Activated T-helper 17 cell treated with anti-CD3 and anti-CD28 coated beads, Interleukin-2, amount 50 U/mL, for 72 hours (primary cell): Measurements from ENCODE around the gene FIZ1. TPM values are rescaled to one million over a fixed set of nuclear protein-coding genes. Genes with fewer than 3 reads are reported as not detected.
A peak's percentile ranks its signal among the peaks of the same experiment; 100 is the strongest.

Source experiments
- ATAC-seq: fragments of 150-1000 bp; cut with Tn5 transposase; replicated peaks from 2 replicates; pipeline ENCODE4 v1.10.0; 2021; ENCODE audit warnings: mild to moderate bottlenecking, moderate library complexity
- H3K27ac Mint-ChIP-seq: one replicate; pipeline ENCODE4 v1.8.0; 2022; ENCODE audit warnings: mixed read lengths
- H3K27me3 Mint-ChIP-seq: one replicate; pipeline ENCODE4 v1.8.0; 2022; ENCODE audit warnings: mixed read lengths
- H3K36me3 Mint-ChIP-seq: one replicate; pipeline ENCODE4 v1.8.0; 2022; ENCODE audit warnings: low read depth, mild to moderate bottlenecking, mixed read lengths
- H3K4me1 Mint-ChIP-seq: one replicate; pipeline ENCODE4 v1.8.0; 2022; ENCODE audit warnings: mixed read lengths
- H3K4me3 Mint-ChIP-seq: one replicate; pipeline ENCODE4 v1.8.0; 2022; ENCODE audit warnings: mild to moderate bottlenecking, mixed read lengths
- H3K9me3 Mint-ChIP-seq: one replicate; pipeline ENCODE4 v1.8.0; 2022; ENCODE audit warnings: mixed read lengths
- total RNA-seq, 2 donors: library from RNA; stranded (reverse); gene quantifications; one replicate each; pipeline ENCODE4 v1.2.3, GENCODE V29; 2022

The FIZ1 gene
- total RNA-seq, 2 donors from 2014 or later: 8.7 to 12.9 TPM

DNA sequence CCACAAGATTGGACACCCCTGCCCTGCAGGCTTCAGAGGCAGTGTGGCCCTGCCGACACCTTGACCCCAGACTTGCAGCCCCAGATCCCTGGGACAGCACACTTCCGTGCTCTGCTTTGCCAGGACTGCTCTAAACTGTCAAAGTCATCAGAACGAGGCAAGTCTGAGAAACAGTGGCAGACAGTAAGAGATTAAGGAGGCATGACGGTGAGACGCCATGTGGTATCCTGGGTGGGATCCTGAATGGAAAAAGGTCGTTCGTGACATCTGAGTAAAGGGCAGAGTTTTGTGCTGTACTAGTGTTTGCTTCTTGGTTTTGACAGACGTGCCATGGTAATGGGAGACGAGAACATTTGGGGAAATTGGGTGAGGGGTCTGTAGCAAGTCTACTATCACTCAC lies 32.5 kb downstream of the FIZ1 start:
- no peak overlapping the region for H3K27ac Mint-ChIP-seq

DNA sequence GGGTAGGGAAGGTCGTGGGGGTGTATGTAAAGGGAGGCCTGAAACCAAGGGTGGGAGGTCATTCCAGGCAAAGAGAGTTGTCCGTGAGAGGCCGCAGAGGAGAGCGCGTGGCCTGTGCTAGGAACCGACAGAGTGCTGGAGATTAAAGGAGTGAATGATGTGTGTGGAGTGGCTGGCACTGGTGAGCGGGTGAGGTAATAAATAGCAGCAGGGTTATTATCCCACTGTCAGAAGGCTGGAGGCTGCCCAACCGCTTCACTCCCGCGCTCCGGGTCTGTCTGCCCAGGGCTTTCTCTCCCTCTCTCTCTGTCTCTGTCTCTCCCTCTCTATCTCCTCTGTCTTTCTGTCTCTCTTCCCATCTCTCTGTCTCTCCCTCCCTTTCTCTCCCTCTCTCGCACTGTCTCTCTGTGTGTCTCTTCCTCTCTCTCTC lies 36.0 kb downstream of the FIZ1 start:
- H3K9me3 Mint-ChIP-seq: no peaks in the 10 kb centered on the region
- H3K4me1 Mint-ChIP-seq: no peaks in the 10 kb centered on the region
- no peaks in the 10 kb centered on the region for H3K36me3 Mint-ChIP-seq
- H3K4me3 Mint-ChIP-seq: no peak overlapping the region
- no peak overlapping the region for H3K27ac Mint-ChIP-seq
- H3K27me3 Mint-ChIP-seq: peaks cover 10% of the 10 kb centered on the region
- no peak for ATAC-seq

More for the DNA sequence above, 32.5 kb downstream of the FIZ1 start:
- Mint-ChIP-seq H3K36me3 (no peaks in the 10 kb centered on the region), H3K27me3 (peaks cover 6% of the 10 kb centered on the region), H3K9me3 (no peaks in the 10 kb centered on the region), H3K4me3 (no peak overlapping the region), H3K4me1 (no peaks in the 10 kb centered on the region)
- no peak for ATAC-seq

DNA sequence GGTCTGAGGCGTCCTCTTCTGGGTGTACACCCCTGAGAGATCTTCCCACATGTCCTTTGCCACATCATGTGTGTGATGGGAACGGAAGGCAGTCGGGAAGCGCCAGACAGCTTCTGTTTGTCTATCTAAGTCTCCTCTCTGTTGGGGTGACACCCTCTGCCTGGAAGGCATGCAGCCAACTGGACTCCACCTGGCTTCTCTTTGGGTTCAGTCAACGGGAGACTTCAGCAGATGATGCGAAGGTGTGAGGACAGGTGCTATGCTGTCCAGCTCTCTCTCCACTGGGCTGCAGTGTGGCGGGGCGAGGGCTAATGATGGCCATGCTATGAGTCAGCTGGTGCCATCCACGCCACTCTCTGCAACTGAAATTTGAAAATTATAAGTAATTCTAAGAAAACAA lies 39.6 kb downstream of the FIZ1 start:
- no peaks in the 10 kb centered on the region for H3K4me1 Mint-ChIP-seq
- peaks cover 8% of the 10 kb centered on the region for H3K27me3 Mint-ChIP-seq
- no peak overlapping the region for H3K4me3 Mint-ChIP-seq
- no peak overlapping the region for H3K27ac Mint-ChIP-seq
- H3K9me3 Mint-ChIP-seq: no peaks in the 10 kb centered on the region
- ATAC-seq: no peak
- H3K36me3 Mint-ChIP-seq: no peaks in the 10 kb centered on the region

DNA sequence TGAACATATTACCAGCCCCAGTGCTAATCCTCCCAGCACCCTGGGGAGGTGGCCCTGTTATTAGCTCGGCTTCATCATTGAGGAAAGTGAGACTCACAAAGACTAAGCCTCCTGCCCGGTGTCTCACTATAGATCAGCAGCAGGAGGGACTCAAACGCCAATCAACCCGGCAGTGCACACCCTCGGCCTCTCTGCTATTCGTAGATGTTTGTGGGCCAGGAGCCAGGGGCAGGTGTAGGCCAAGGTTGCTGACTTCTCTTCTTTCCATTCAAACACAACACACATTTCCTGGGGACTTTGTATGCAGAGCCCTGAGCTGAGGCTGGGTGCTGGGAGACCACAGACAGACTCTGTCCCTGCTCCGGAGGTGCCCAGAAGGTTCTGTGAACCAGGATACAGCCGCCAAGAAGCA lies 44.6 kb downstream of the FIZ1 start:
- no peak overlapping the region for H3K27ac Mint-ChIP-seq
- no peaks in the 10 kb centered on the region for H3K4me1 Mint-ChIP-seq
- H3K36me3 Mint-ChIP-seq: no peaks in the 10 kb centered on the region
- peaks cover 7% of the 10 kb centered on the region for H3K27me3 Mint-ChIP-seq
- H3K4me3 Mint-ChIP-seq: no peak overlapping the region
- H3K9me3 Mint-ChIP-seq: no peaks in the 10 kb centered on the region
- ATAC-seq: no peak

DNA sequence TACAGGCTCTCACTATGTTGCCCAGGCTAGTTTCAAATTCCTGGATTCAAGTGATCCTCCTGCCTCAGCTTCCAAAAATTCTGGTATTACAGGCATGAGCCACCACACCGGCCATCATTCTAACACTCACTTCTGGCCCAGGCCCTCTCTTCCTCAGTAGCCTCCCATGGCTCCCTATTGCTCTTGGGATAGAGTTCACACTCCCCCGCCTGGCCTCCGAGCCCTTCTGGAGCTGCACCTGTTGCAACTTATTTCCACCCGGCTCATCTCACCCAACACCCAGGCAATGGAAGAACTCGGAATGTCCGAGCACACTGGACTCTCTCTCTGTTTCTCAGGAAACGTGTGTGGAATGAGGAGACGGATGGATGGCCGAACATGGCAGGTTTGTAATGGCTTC lies 45.0 kb downstream of the FIZ1 start:
- Mint-ChIP-seq H3K27me3 (peaks cover 7% of the 10 kb centered on the region), H3K27ac (peak overlapping the region; percentile 9), H3K4me3 (no peak overlapping the region), H3K36me3 (no peaks in the 10 kb centered on the region), H3K4me1 (no peaks in the 10 kb centered on the region), H3K9me3 (no peaks in the 10 kb centered on the region)
- ATAC-seq: no peak

DNA sequence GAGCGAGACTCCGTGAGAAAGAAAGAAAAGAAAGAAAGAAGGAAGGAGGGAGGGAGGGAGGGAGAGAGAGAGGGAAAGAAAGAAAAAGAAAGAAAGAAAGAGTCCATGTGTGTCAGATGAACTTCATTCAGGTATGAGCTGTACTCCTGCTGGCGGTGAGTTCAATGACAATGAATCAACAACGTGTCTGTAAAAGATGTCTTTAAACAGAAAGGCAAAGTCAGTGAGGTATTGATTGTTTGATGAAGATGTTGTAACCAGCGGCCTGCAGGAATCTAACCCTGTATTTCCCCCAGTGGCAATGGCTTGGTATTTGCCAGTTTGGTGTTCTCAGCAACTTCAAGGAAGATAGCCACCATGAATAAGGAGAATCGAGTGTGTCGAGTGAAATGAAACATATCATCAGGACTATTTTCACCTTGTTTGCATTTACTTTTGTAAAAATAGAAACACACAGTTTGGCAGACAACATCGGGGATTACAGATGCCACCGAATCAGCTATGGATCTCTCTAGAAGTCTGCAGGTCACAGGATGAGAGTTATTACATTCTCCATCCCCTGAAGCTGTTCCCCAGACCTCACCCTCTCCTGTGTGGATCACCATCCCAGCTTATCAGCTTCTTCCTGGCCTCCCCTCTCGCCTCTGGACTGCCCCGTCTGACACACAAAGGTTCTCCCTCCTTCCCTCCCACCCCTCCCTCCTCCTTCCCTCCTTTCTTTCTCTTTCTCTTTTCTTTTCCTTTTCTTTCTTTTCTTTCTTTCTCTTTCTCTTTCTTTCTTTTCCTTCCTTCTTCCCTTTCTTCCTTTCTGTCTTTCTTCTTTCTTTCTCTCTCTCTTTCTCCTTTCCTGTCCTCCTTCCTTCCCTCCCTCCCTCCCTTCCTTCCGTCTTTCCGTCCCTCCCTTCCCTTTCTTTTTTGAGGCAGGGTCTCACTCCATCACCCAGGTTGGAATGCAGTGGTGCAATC lies 45.8 kb downstream of the FIZ1 start:
- peaks cover 7% of the 10 kb centered on the region for H3K27me3 Mint-ChIP-seq
- no peaks in the 10 kb centered on the region for H3K9me3 Mint-ChIP-seq
- no peak overlapping the region for H3K4me3 Mint-ChIP-seq
- no peak for ATAC-seq
- H3K4me1 Mint-ChIP-seq: no peaks in the 10 kb centered on the region
- H3K27ac Mint-ChIP-seq: no peak overlapping the region
- no peaks in the 10 kb centered on the region for H3K36me3 Mint-ChIP-seq

DNA sequence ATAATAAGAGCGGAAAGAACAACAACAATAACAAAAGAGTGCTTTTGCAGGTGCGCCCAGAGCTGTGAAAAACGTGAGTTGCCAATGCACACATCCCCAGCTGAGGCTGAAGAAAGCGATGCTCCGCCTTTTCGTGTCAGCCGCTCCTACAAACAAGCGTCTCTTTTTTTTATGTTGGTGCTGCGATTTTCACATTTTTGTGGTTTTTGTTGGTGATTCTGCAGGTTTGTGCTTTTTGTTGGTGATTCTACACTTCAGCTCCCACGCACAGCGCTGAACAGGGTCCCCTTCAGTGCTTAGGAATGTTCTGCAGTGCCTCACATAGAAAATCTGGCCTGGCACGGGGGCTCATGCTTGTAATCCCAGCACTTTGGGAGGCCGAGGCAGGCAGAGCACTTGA lies 46.7 kb downstream of the FIZ1 start:
- Mint-ChIP-seq H3K4me3 (no peak overlapping the region), H3K4me1 (no peaks in the 10 kb centered on the region), H3K9me3 (no peaks in the 10 kb centered on the region), H3K27me3 (peaks cover 11% of the 10 kb centered on the region), H3K36me3 (no peaks in the 10 kb centered on the region), H3K27ac (no peak overlapping the region)
- no peak for ATAC-seq

DNA sequence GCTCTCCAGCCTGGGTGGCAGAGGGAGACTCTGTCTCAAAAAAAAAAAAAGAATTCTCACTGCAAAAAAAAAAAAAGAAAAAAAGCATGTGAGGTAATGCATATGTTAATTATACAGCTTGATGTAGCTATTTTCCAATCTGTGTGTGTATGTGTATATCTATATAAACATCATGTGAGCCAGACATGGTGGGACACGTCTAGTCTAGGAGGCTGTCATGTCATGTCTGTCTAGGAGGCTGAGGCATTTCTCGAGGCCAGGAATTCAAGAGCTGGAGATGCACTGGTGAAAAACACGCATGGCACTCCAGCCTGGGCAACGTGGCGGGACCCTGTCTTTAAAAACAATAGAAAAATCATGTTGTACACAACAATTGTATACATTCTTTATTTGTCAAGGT lies 47.1 kb downstream of the FIZ1 start:
- Mint-ChIP-seq H3K4me1 (no peaks in the 10 kb centered on the region), H3K36me3 (no peaks in the 10 kb centered on the region)
- ATAC-seq: no peak

DNA sequence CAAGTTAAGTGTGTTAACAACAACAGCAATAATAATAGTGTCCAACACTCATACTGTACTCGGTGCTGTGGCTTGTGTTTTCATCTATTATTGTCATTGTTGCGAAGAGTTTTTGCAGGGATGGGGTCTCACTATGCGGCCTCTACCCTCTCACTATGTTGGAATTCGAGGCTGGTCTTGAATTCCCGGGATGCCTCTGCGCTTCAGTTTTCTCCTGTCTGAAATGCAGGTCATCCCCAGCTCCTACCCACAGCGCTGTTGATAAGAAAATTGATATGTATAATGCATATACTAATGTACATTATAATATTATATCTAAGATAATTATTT lies 49.0 kb downstream of the FIZ1 start:
- H3K36me3 Mint-ChIP-seq: no peaks in the 10 kb centered on the region
- H3K9me3 Mint-ChIP-seq: no peaks in the 10 kb centered on the region
- peaks cover 21% of the 10 kb centered on the region for H3K27me3 Mint-ChIP-seq

More for the DNA sequence above, 47.1 kb downstream of the FIZ1 start:
- H3K27ac Mint-ChIP-seq: no peak overlapping the region
- peaks cover 12% of the 10 kb centered on the region for H3K27me3 Mint-ChIP-seq
- no peaks in the 10 kb centered on the region for H3K9me3 Mint-ChIP-seq
- no peak overlapping the region for H3K4me3 Mint-ChIP-seq

DNA sequence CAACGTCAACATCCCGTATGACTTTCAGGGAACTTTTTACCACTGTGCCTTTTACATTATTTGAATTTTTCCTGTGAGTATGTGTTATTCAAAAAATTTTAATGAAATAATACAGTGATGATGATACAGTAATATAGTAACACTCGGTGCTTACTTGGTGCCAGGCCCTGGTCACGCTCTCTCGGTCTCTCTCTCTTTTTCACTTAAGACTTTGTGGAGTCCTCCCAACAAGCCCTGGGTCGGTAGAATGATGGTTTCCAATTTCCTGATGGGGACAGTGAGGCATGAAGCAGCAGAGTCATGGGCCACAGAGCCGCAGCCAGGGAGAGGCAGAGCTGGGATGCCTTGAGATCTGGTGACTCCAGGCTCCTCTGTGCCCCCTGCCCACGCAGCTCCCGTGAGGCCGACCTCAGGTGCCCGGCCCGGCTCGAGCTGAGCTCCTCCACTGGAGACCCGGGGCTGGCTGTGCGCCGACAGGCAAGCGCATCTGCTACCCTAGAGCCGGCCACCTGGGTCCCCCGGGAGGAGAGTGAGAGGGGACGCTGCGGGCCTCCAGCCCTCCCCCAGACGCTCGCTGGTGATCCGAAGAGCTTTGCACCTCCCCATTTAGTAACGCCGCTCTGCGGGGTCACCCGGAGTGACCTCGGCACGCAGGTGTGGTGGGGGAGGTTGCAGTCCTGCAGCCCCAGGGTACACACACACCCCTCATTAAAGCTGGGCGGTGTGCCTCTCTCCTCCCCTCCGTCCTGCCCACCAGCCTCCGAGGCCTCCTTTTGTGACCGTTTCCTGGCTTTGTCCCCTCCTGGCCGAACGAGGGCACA lies 49.6 kb downstream of the FIZ1 start:
- H3K27ac Mint-ChIP-seq: no peak overlapping the region
- H3K9me3 Mint-ChIP-seq: no peaks in the 10 kb centered on the region
- H3K4me1 Mint-ChIP-seq: no peaks in the 10 kb centered on the region
- no peak for ATAC-seq
- H3K4me3 Mint-ChIP-seq: no peak overlapping the region
- H3K27me3 Mint-ChIP-seq: peaks cover 24% of the 10 kb centered on the region
- H3K36me3 Mint-ChIP-seq: no peaks in the 10 kb centered on the region

More for the DNA sequence above, 49.0 kb downstream of the FIZ1 start:
- Mint-ChIP-seq H3K4me3 (no peak overlapping the region), H3K27ac (no peak overlapping the region), H3K4me1 (no peaks in the 10 kb centered on the region)
- ATAC-seq: no peak

DNA sequence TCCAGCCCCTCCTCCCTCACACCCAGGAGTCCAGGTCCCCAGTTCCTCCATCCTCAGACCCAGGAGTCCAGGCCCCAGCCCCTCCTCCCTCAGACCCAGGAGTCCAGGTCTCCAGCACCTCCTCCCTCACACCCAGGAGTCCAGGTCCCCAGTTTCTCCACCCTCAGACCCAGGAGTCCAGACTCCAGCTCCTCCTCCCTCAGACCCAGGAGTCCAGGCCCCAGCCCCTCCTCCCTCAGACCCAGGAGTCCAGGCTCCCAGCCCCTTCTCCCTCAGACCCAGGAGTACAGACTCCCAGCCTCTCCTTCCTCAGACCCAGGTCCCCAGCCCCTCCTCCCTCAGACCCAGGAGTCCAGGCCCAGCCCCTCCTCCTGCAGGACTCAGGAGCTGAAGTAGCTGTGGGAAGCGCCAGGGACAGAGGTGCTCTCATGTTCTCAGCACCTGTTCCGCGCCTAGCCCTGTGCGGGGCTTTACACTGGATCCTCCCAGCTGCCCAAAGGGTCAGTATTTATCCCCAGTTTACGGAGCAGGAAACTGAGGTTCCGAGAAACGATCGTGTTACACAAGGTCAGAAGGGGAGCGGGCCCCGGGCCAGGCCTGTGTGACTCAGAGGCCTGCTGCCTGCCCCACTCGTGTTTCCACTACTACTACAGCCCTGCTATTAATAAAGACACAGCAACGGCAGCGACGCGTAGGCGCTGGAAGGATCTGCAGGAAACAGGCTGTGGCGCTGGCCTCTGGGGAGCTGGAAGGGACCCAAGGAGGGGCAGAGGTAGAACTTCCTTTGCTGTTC lies 52.3 kb downstream of the FIZ1 start:
- Mint-ChIP-seq H3K4me3 (no peak overlapping the region), H3K27ac (no peak overlapping the region), H3K4me1 (no peaks in the 10 kb centered on the region), H3K27me3 (peaks cover 21% of the 10 kb centered on the region), H3K36me3 (no peaks in the 10 kb centered on the region), H3K9me3 (no peaks in the 10 kb centered on the region)
- ATAC-seq: no peak

DNA sequence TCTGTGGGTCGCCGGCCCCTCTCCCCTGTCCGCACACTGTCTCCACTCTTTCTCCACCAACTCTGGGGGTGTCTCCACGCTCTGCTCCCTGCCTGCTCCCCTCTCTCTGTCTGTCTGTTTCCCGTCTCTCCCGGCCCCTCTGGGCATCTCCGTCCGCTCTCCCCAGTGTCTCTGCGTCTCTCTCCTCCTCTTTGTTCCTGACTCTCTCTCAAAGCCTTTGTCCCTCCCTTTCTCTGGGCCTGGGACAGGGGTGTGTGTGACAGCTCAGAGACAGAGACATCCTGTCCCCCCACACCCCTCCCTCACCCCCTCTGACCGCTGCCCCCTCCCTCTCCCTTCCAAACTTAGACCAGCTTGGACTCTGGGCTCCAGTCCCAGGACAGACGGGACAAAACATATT lies 53.3 kb downstream of the FIZ1 start:
- no peaks in the 10 kb centered on the region for H3K4me1 Mint-ChIP-seq
- ATAC-seq: no peak
- no peaks in the 10 kb centered on the region for H3K9me3 Mint-ChIP-seq
- H3K27me3 Mint-ChIP-seq: peaks cover 21% of the 10 kb centered on the region
- H3K27ac Mint-ChIP-seq: no peak overlapping the region
- no peaks in the 10 kb centered on the region for H3K36me3 Mint-ChIP-seq
- no peak overlapping the region for H3K4me3 Mint-ChIP-seq

DNA sequence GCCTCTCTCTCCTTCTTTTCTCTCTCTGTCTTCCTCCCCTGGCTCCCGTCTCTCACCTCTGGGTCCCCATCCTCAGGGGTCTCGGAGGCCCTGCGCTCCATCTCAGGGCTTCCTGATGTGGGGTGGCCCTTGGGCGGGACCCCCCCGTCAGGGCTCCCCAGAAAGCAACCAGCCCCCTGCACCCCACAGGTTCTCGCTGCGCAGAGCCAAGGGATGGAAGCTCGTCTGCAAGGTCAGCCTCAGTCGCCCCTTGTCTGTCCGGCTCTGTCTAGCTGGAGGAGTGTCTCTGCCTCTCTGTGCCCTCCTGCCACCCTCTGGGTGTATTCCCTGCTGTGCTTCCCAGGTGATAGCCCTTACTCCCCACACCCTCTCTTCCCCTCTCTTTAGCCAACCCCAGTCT lies 53.9 kb downstream of the FIZ1 start, which contains the start of gene SBK3:
TSS of gene SBK3 (minus strand) at position 101 of the 400 bp plus-strand sequence. CDS start at position 101, 0 bp downstream.
- Mint-ChIP-seq H3K9me3 (no peaks in the 10 kb centered on the region), H3K4me3 (no peak within 1 kb of the TSS), H3K36me3 (no peaks in the 10 kb centered on the region), H3K27ac (no peak within 1 kb of the TSS), H3K4me1 (no peaks in the 10 kb centered on the region), H3K27me3 (peaks cover 21% of the 10 kb centered on the region)
- no peak for ATAC-seq

DNA sequence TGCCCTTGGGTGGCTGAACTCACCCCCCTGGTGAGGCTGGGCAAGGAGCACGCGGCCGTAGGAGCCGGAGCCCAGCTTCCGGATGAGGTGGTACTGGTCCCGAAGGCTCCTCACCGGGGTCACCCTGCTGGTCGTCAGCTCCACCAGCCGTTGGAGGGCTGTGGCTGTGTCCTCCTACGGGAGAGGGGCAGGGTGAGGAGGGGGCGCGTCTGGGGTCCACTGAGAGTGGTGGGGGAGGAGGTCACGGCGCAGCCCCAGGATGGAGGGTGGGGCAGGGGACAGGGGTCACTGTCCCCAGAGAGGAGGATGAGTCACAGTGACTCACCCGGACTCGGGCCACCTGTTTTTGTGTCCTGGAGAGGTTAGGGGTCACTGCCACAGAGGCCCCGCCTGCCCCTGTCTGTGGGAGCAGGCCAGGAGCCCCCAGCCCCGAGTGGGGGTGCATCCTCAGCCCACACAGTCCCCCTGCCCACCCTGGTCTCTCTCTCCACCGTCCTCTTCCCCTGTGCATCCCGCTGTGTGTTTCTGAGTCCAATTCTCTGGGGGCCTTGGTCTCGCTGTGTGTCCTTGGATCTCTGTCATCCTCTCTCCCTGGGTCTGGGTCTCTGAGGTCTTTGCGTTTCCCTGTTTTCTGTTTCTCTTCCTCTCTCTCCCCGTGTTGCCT lies 54.4 kb downstream of the FIZ1 start:
- Mint-ChIP-seq H3K27ac (no peak overlapping the region), H3K27me3 (peaks cover 21% of the 10 kb centered on the region), H3K9me3 (no peaks in the 10 kb centered on the region), H3K4me3 (no peak overlapping the region), H3K4me1 (no peaks in the 10 kb centered on the region), H3K36me3 (no peaks in the 10 kb centered on the region)
- ATAC-seq: no peak
